ENCODE results near the gene SAMD14.
"Not testable (repeated sequence)": the region's sequence is repeated elsewhere in the genome, so short reads cannot be mapped to it uniquely, and the experiment has no call there.

SAMD14 gene

GRCh38 chr17:50078430-50078829 lies 51.5 kb downstream of the SAMD14 start:
- in situ Hi-C loops (cut with MboI; ENCODE audit: low sequenced_read_pairs), result no loop called here

GRCh38 chr17:50076591-50077235 lies 53.2 kb downstream of the SAMD14 start:
- in situ Hi-C loops (cut with MboI; ENCODE audit: low sequenced_read_pairs), result no loop called here

DNA sequence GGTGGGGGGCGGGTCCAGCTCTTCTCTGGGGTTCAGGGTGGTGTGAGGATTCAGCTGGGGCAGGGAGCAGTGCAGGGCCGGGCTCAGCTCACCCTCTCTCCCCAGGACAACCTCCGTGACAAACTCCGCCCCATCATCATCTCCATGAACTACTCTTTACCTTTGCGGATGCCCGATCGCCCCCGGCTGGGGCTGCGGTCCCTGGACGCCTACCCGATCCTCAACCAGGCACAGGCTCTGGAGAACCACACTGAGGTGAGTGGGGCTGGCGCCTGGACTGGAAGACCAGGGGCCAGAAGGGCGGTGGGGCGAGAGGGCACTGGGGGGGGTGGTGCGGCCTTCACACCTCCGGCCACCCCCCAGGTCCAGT lies 53.8 kb downstream of the SAMD14 start:
- in situ Hi-C loops (cut with MboI; ENCODE audit: low sequenced_read_pairs), result no loop called here

DNA sequence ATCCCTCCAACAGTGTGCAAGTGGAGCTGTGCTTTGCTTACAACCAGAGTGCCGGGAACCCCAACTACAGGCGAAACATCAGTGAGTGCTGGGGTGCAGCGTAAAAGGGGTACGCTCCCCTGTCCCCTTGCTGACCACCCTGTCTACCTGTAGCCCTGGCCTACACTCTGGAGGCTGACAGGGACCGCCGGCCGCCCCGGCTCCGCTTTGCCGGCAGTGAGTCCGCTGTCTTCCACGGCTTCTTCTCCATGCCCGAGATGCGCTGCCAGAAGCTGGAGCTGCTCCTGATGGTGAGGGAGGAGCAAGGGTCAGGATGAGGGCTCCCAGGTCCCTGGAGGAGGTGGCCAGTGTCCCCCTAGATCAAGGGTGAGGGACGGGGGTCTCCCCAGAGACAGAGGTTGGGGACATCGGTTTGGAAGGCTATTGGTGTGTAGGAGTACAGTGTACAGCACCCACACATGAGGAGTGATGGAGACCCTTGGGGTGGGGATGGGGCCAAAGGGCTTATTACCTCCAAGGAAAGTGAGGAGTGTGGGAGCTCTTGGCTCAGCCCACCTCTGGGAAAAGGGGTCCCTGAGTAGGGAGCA lies 54.4 kb downstream of the SAMD14 start:
- in situ Hi-C loops (cut with MboI; ENCODE audit: low sequenced_read_pairs), result no loop called here

- in situ Hi-C loops (cut with MboI; ENCODE audit: low sequenced_read_pairs), result no loop called here
Observed at GRCh38 chr17:50074227-50074626, 55.7 kb downstream of the SAMD14 start.

DNA sequence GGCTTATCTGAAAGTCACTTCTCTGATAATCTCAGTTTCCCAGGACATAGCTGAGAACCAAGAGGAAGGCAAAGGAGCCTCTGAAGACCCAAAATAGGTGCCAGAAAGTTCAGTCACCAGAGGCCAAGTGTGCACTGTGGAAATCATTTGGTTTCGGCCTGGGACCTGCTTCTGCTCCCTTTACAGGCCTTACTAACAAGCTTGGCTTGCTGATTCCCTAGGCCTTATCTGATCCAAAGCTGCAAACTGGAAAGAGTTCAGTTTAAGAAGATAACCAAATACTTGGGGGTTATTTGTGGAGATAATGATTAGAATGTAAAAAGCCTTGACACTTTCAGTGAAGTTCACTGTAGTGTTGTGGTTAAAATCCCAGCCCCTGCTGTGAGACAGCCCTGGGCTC lies 57.0 kb downstream of the SAMD14 start:
- in situ Hi-C loops (cut with MboI; ENCODE audit: low sequenced_read_pairs), result no loop called here

DNA sequence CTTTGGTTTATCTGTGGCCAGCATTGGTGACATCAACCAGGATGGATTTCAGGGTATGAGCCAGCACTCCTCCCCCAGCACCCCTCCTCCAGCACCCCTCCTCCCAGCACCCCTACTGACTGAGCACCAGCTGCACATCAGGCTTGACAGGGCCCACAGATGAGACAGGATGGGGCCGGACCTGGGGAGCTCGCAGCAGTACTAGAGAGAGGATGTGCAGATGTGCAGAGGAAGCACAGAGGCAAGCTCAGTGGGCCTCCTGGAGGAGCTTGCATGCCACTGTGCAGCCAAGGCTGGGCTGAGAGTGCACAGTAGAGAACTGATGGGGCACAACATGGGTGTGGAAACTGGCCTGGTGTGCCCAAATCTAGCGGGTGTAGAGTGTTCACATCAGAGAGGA lies 57.8 kb downstream of the SAMD14 start:
- in situ Hi-C loops (cut with MboI; ENCODE audit: low sequenced_read_pairs), result no loop called here

DNA sequence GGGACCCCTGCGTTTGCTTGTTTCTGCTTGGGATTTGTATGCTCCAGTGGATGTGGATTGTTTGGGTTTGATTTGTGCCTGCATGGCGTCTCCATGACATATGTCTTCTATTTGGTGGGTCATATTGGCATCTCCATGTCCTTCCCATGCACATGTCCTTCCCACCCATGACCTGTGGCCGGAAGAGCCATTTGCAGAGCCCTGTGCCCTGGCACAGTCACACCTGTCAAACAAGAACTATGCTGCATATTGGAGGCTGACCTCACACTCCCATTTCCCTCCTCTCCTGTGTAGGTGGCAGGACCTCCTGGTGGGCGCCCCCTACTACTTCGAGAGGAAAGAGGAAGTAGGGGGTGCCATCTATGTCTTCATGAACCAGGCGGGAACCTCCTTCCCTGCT lies 58.3 kb downstream of the SAMD14 start:
- in situ Hi-C loops (cut with MboI; ENCODE audit: low sequenced_read_pairs), result no loop called here

GRCh38 chr17:50070908-50071680 lies 58.9 kb downstream of the SAMD14 start:
- in situ Hi-C loops (cut with MboI; ENCODE audit: low sequenced_read_pairs), result no loop called here

- in situ Hi-C loops (cut with MboI; ENCODE audit: low sequenced_read_pairs), result no loop called here
Observed at GRCh38 chr17:50067996-50068395, 62.0 kb downstream of the SAMD14 start.

- in situ Hi-C loops (cut with MboI; ENCODE audit: low sequenced_read_pairs), result no loop called here
Observed at GRCh38 chr17:50066995-50067394, 63.0 kb downstream of the SAMD14 start.

GRCh38 chr17:50065056-50065455 lies 64.9 kb downstream of the SAMD14 start:
- in situ Hi-C loops (cut with MboI; ENCODE audit: low sequenced_read_pairs), result no loop called here

DNA sequence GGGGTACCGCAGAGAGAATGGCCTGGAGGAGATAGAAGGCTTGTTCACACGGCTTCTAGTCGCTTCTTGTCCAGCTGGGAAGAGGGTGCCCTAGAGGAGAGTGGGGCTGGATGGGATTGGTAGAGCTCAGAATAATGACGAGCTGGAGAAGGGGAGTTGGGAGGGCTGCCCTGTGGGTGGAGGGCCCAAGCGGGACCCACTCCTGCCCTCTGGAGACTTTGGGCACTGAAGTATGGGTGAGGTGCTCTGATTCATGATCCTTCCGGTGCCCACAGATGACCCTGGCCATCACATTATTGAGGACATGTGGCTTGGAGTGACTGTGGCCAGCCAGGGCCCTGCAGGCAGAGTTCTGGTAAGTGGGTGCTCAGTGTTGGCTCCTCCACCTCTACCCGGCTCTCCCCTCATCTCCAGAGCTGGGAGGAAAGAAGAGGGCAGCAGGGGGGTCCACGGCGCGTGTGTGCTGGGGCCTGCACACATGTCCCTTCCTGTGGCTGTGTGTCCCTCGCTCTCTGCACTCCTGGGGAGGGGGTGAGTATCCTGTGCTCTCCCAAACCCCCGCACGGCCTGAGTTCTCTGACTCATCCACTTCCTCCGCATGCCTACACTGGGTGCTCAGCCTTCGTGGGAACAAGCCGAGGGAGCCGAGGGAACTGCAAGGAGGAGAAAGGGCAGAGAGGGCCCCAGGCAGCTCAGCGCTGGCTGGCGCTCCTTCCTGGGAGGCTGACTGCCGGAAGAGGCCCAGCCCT lies 65.5 kb downstream of the SAMD14 start:
- in situ Hi-C loops (cut with MboI; ENCODE audit: low sequenced_read_pairs), result no loop called here

- in situ Hi-C loops (cut with MboI; ENCODE audit: low sequenced_read_pairs), result no loop called here
Observed at GRCh38 chr17:50063561-50064252, 66.3 kb downstream of the SAMD14 start.

DNA sequence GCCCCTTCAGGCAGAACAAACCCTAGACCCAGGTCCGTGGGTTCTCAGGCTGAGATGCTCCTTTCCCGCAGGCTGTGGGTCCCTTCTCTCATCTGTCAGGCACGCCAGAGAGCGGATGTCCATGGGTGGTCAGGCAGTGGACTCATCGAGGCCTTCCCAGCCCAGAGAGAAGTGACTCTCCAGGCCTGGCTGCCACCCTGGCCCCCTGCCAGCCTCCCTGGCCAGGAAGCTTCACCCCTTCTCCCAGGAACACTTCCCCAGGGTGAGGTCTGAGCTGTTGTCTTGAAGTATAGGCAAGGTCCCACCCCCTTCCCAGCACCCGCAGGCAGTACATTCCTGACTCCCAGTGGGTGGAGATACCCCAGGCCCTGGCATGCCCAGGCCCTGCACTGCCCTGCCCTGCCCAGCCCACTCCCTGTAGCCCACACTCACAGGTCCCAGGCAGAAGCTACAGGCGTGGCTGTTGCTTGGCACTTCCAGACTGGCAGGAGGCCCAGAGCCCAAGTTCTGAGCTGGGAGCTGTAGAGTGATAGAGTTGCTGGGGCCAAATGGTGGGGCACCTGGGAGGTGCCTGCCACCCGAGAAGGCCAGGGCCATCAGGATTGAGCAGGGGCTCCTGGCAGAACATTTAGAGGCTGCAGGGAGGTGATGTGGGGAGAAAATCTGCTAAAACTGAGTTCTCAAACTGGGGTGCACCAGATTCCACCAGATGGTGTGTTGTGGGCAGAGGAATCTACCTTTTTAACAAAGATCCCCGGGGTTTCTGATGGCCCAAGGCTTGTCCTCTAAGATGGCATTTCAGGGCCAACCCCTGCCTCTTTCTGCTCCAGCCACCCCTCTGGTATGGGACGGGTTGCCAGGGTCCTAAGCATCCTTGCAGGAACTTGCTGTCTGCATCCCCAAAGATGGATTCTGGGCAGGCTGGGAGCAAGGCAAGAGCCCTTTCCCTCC lies 67.4 kb downstream of the SAMD14 start:
- in situ Hi-C loops (cut with MboI; ENCODE audit: low sequenced_read_pairs), result no loop called here

DNA sequence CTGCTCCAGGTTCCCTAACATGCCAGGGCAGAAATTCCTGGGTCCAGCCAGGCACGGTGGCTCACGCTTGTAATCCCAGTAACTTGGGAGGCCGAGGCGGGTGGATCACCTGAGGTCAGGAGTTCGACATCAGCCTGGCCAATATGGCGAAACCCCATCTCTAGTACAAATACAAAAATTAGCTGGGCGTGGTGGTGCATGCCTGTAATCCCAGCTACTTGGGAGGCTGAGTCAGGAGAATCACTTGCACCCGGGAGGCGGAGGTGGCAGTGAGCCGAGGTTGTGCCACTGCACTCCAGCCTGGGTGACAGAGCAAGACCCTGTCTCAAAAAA lies 68.3 kb downstream of the SAMD14 start:
- in situ Hi-C loops (cut with MboI; ENCODE audit: low sequenced_read_pairs), result not testable (repeated sequence)

DNA sequence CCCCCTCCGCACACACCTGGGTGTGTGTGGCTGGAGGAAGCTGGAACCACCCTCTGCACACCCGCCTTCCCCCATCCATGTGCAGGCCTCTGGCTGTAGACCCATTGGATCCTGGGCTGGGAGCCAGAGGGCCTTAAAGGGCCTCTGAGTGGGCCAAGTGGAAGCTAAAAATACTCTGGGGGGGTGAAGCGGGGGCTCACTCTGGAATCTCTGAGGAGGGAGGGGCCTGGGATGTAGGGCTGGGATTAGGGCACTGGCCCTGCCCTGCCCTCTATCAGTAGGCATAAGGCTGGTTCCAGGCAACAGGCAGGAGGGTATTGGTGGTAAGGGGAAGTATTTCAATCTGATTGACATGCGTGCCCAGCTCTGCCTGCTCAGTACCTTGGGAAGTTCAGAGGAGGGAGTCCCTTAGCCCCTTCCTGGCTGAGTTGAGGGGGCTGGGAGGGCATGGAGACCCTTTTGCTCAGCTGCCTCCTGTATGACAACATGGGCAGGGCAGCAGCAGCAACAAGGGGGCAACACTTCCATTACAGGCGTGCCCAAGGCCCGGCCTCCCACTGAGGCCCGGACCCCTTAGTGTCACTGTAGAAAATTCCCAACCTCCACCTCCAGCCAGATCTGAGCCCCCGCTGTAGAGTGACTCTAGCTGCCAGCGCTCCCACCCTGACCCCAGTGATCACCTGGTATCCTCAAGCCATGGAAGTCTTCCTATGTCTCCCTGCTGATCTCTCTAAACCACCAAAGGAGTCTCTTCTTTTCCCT lies 68.8 kb downstream of the SAMD14 start:
- in situ Hi-C loops (cut with MboI; ENCODE audit: low sequenced_read_pairs), result no loop called here

Measured in hTERT RPE-1 (cell line).